ENCODE measurements around the gene CDH23.

Gene CDH23

DNA sequence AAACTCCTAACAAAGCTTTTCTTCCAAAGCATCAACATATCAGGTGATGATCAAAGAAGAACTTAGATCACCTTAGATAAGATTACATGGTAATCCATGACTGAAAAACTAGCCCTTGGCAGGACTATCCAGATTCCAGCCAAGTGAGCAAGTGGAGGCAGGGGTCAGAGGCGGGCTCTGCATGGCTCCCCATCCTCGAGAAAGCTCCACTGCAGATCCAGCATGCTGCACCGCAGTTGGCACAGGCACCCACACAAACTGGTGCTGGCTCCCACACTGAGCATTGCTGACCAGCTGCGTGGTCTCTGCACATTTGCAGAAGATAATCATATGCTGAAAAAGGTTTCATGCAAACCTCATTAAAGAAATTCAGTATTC, 444.2 kb downstream of the CDH23 start:
- no peak overlapping the region for H2AFZ ChIP-seq (ENCODE audit: low read length)
- no peak overlapping the region for H3K4me2 ChIP-seq (ENCODE audit: low read depth, low read length, poor library complexity, severe bottlenecking)
- H3K27me3 ChIP-seq (ENCODE audit: insufficient read depth, low read length, poor library complexity, severe bottlenecking), result no peaks in the 10 kb centered on the region
- H3K79me2 ChIP-seq (ENCODE audit: insufficient read depth, low read length), result peaks cover 66% of the 10 kb centered on the region
- peaks cover 30% of the 10 kb centered on the region for H3K4me1 ChIP-seq (ENCODE audit: insufficient read depth, low read length, poor library complexity, severe bottlenecking)
- no peaks in the 10 kb centered on the region for H3K36me3 ChIP-seq (ENCODE audit: insufficient read depth, low read length)
- TF ChIP-seq, protein P1, sequence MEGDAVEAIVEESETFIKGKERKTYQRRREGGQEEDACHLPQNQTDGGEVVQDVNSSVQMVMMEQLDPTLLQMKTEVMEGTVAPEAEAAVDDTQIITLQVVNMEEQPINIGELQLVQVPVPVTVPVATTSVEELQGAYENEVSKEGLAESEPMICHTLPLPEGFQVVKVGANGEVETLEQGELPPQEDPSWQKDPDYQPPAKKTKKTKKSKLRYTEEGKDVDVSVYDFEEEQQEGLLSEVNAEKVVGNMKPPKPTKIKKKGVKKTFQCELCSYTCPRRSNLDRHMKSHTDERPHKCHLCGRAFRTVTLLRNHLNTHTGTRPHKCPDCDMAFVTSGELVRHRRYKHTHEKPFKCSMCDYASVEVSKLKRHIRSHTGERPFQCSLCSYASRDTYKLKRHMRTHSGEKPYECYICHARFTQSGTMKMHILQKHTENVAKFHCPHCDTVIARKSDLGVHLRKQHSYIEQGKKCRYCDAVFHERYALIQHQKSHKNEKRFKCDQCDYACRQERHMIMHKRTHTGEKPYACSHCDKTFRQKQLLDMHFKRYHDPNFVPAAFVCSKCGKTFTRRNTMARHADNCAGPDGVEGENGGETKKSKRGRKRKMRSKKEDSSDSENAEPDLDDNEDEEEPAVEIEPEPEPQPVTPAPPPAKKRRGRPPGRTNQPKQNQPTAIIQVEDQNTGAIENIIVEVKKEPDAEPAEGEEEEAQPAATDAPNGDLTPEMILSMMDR (conservative IDR thresholded peaks at IDR 0.05; ENCODE audit: low read length), result no peak
- TF ChIP-seq EZH2phosphoT487 (IDR thresholded peaks at IDR 0.05; ENCODE audit: borderline replicate concordance), result no peak
- H3K9ac ChIP-seq (ENCODE audit: low read depth, low read length, poor library complexity, severe bottlenecking), result no peak overlapping the region
- H3K9me3 ChIP-seq (ENCODE audit: insufficient read depth, low read depth, low read length), result no peaks in the 10 kb centered on the region
- H3K9me2 ChIP-seq (replicated peaks; ENCODE audit: low read depth, low read length), result no peaks in the 10 kb centered on the region
- H4K20me1 ChIP-seq (ENCODE audit: insufficient read depth, low read length, poor library complexity, severe bottlenecking), result peaks cover 76% of the 10 kb centered on the region
- H3K4me3 ChIP-seq (ENCODE audit: low read length, poor library complexity, severe bottlenecking), result no peak overlapping the region
- H3F3A ChIP-seq (ENCODE audit: low read depth), result no peaks in the 10 kb centered on the region

DNA sequence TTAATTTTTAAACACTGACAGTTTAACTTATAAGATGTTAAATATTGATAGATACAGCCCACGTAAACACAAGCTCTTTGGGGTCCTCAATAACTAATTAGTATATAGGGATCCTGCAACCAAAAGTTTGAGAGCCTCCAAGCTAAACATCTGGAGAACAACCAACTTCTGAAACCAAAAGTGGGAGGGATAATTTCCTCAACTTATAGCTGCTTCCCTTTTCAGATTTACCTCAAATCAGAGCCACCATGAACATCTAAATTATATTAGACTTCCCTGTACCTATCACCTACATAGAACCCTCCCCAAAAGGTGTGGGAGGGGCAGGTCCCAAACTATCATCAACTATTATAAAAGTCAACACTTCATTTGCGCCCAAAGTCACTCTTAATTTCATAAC, 445.7 kb downstream of the CDH23 start:
- H3K27me3 ChIP-seq (ENCODE audit: insufficient read depth, low read length, poor library complexity, severe bottlenecking), result no peaks in the 10 kb centered on the region
- no peaks in the 10 kb centered on the region for H3K36me3 ChIP-seq (ENCODE audit: insufficient read depth, low read length)
- no peak overlapping the region for H3K4me3 ChIP-seq (ENCODE audit: low read length, poor library complexity, severe bottlenecking)
- no peaks in the 10 kb centered on the region for H3K9me3 ChIP-seq (ENCODE audit: insufficient read depth, low read depth, low read length)
- H2AFZ ChIP-seq (ENCODE audit: low read length), result no peak overlapping the region
- H3F3A ChIP-seq (ENCODE audit: low read depth), result no peaks in the 10 kb centered on the region
- peaks cover 77% of the 10 kb centered on the region for H4K20me1 ChIP-seq (ENCODE audit: insufficient read depth, low read length, poor library complexity, severe bottlenecking)
- no peaks in the 10 kb centered on the region for H3K9me2 ChIP-seq (replicated peaks; ENCODE audit: low read depth, low read length)
- no peak overlapping the region for H3K9ac ChIP-seq (ENCODE audit: low read depth, low read length, poor library complexity, severe bottlenecking)
- H3K4me1 ChIP-seq (ENCODE audit: insufficient read depth, low read length, poor library complexity, severe bottlenecking), result peaks cover 21% of the 10 kb centered on the region
- H3K4me2 ChIP-seq (ENCODE audit: low read depth, low read length, poor library complexity, severe bottlenecking), result no peak overlapping the region
- TF ChIP-seq, protein P1 (conservative IDR thresholded peaks at IDR 0.05; ENCODE audit: low read length), result no peak
- TF ChIP-seq EZH2phosphoT487 (IDR thresholded peaks at IDR 0.05; ENCODE audit: borderline replicate concordance), result no peak
- H3K79me2 ChIP-seq (ENCODE audit: insufficient read depth, low read length), result peaks cover 61% of the 10 kb centered on the region

DNA sequence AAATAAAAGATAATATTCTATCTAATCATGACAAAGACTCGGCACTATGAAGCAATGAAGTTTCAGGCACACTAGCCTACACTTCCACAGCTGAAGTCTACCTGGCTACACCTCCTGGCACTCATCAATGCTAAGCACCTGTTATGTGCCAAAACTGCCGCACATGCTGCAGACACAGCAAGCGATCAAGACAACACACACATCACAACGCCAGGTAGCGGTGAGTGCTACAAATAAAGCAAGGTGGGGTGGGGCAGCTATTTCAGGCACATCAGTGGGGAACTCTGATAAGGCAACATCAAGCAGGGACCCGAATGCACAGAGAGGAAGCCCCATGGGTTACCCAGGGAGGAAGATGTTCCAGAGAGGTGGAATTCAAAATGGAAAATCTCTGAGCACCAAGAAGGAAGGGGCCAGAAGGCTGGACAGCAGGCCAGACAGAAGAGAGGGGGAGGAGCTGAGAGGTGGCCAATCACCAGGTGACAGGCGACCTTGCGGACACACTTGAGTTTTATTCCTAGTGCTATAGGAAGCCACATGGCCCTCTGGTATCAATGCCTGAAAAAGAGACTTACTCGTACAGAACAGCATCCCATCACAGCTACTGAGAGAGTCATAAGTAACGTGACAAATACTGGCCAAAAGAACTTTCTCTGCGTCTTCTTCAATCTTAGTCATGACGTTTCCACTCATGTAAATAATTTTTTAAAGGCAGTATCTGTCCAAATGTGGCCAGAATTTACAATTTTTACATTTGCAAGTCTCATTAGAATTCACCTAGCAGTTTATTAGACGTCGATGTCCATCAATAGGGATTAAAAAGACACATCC, 446.4 kb downstream of the CDH23 start:
- Histone ChIP-seq H3K79me2 (ENCODE audit: insufficient read depth, low read length) (peaks cover 60% of the 10 kb centered on the region), H3K9me2 (replicated peaks; ENCODE audit: low read depth, low read length) (no peaks in the 10 kb centered on the region), H3K4me1 (ENCODE audit: insufficient read depth, low read length, poor library complexity, severe bottlenecking) (peaks cover 27% of the 10 kb centered on the region), H3K36me3 (ENCODE audit: insufficient read depth, low read length) (no peaks in the 10 kb centered on the region), H3K4me2 (ENCODE audit: low read depth, low read length, poor library complexity, severe bottlenecking) (no peak overlapping the region), H3K4me3 (ENCODE audit: low read length, poor library complexity, severe bottlenecking) (no peak overlapping the region), H3K27me3 (ENCODE audit: insufficient read depth, low read length, poor library complexity, severe bottlenecking) (no peaks in the 10 kb centered on the region), H3K9me3 (ENCODE audit: insufficient read depth, low read depth, low read length) (no peaks in the 10 kb centered on the region), H3K9ac (ENCODE audit: low read depth, low read length, poor library complexity, severe bottlenecking) (no peak overlapping the region), H2AFZ (ENCODE audit: low read length) (no peak overlapping the region), H4K20me1 (ENCODE audit: insufficient read depth, low read length, poor library complexity, severe bottlenecking) (peaks cover 77% of the 10 kb centered on the region), H3F3A (ENCODE audit: low read depth) (no peaks in the 10 kb centered on the region)
- no peak for TF ChIP-seq EZH2phosphoT487 (IDR thresholded peaks at IDR 0.05; ENCODE audit: borderline replicate concordance)
- TF ChIP-seq, protein P1 (conservative IDR thresholded peaks at IDR 0.05; ENCODE audit: low read length), result no peak

Measured in Loucy (cell line).